D721Med (cell line): ENCODE data around the gene AGAP1.

Source experiments
- DNase-seq: peaks from one replicate; pipeline ENCODE4 v3.0.0; 2011; ENCODE audit warnings: low spot score; ENCODE audit not compliant: insufficient read length
- FAIRE-seq: peaks from 2 replicates; lab custom pipeline; 2011; peaks lifted over from hg19 to GRCh38; lab: Jason Lieb, UNC
- CTCF ChIP-seq: IDR thresholded peaks from 2 replicates; pipeline ENCODE4 v1.5.1; 2012; ENCODE audit warnings: mild to moderate bottlenecking, control low read depth; ENCODE audit not compliant: insufficient read depth; ENCODE audit errors: missing control alignments

The AGAP1 gene

GRCh38 chr2:235983016-235983415, 489.2 kb downstream of the AGAP1 start:
- TF ChIP-seq CTCF: no peak
- no peak for DNase-seq
- FAIRE-seq: no peak

GRCh38 chr2:235984552-235984951, 490.7 kb downstream of the AGAP1 start:
- no peak for DNase-seq
- no peak for TF ChIP-seq CTCF
- no peak for FAIRE-seq

- DNase-seq (no peak), FAIRE-seq (no peak)
- no peak for TF ChIP-seq CTCF
Observed at GRCh38 chr2:235986361-235986760, 492.5 kb downstream of the AGAP1 start.

- FAIRE-seq (no peak), DNase-seq (no peak)
- TF ChIP-seq CTCF: no peak
Observed at GRCh38 chr2:235988271-235989015, 494.6 kb downstream of the AGAP1 start.

- no peak for TF ChIP-seq CTCF
- DNase-seq: no peak
- FAIRE-seq: no peak
Observed at GRCh38 chr2:235989591-235989990, 495.7 kb downstream of the AGAP1 start.

- DNase-seq (no peak), FAIRE-seq (no peak)
- TF ChIP-seq CTCF: no peak
Observed at GRCh38 chr2:235990344-235990743, 496.5 kb downstream of the AGAP1 start.

GRCh38 chr2:235992024-235992423, 498.2 kb downstream of the AGAP1 start:
- no peak for TF ChIP-seq CTCF
- no peak for FAIRE-seq

More at GRCh38 chr2:235992024-235992423, 498.2 kb downstream of the AGAP1 start:
- DNase-seq: no peak
